HG03432 (cell line): ENCODE data around the gene CEP128.

Experiments used
- ATAC-seq: cut with Tn5 transposase; IDR thresholded peaks from one replicate; pipeline ENCODE4 v1.9.1; 2021; ENCODE audit warnings: mild to moderate bottlenecking, moderate library complexity; ENCODE audit not compliant: unreplicated experiment

The CEP128 gene

DNA sequence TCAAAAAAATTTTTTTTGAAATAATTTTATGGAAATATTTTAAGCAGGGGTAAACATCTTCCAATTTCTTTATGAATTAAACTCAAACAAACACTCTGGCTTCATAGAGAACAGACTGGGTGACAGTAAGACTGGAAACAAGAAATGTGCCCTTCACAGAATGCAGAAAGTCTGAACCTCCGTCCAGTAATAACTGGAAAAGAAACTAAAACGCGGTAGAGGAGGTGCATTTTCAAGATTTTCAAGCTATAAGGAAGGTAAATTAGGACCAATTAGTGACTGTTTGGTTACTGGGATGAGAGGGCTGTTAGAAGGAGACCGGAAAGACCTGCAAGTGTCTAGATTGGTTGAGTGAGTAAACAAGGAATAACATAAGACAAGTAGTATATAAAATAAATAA, 245.7 kb downstream of the CEP128 start:
- no peak for ATAC-seq

DNA sequence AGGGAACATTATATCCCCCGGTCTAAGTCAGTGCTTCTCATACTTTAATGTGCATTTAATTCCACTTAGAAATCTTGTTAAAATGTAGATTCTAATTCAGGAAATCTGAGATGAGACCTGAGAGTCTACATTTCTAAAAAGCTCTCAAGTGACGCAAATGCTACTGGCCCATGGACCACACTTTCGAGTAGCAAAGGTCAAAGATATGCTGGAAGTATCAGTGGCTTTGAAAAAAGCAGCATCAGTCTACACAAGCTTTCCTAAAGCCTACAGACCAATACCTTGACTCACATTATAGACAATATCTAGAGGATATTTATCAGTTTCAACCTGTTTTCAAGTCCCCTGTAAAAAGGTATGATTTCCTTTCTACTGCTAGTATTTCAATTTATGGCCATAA, 248.6 kb downstream of the CEP128 start:
- no peak for ATAC-seq

DNA sequence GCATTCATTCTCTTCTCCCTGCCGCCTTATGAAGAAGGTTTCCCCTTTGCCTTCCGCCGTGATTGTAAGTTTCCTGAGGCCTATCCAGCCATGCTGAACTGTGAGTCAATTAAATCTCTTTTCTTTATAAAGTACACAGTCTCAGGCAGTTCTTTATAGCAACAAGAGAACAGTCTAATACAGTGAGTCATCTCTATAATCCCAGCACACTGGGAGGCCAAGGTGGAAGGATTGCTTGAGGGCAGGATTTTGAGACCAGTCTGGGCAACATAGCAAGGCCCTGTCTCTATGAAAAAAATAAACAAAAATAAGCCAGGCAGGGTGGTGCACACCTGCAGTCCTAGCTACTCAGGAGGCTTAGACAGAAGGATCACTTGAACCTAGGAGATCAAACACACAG, 259.9 kb downstream of the CEP128 start:
- no peak for ATAC-seq

- no peak for ATAC-seq
These were observed 262.3 kb downstream of the CEP128 start for GRCh38 chr14:80679273-80679672.

DNA sequence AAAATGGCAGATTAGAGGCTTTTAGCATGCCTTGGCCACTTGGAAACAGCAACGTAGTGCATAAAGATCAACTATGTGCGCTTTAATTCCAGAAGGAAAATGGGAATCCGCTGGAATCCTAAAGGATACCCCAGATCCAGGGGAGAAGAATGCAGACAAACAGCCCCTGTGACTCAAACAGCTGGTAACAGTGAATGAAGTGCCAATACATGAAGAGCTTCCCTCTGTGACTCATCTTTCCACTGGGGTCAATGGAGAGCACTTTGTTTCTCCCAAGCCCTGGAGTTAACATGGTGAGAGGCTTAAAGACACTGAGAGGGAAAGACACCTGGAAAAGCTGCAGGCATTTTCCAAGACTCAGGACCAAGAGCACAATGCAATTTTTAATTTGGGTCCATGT, 263.1 kb downstream of the CEP128 start:
- no peak for ATAC-seq

DNA sequence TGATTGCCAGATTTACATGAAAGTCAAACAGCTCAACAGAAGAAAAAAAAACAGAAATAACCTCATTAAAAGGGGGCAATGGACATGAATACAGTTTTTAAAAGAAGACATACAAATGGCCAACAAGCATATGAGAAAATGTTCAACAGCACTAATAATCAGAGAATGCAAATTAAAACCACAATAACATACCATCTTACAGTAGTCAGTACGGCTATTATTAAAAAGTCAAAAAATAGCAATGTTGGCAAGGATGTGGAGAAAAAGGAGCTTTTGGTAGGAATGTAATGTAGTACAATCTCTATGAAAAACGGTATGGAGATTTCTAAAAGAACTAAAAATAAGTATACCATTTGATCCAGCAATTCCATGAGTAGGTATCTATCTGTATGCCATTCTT, 272.1 kb downstream of the CEP128 start:
- ATAC-seq = no peak

DNA sequence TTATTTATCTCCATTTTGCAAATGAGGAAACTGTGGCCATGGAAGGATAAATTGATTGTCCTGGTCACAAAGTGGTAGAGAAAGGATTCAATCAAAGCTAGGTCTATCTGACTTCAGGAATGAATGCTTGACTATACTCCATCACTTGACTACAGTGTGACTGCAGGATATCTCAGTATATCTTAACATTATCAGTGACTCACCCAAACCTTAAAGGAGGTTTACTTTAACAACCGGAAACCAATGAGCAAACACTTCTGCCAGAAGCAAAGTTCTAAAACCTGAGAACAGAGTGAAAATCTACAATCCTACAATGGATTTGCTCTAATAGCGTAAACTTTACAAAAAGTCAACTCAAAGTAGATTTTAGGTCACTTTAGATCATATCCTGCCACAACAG, 277.0 kb downstream of the CEP128 start:
- no peak for ATAC-seq

DNA sequence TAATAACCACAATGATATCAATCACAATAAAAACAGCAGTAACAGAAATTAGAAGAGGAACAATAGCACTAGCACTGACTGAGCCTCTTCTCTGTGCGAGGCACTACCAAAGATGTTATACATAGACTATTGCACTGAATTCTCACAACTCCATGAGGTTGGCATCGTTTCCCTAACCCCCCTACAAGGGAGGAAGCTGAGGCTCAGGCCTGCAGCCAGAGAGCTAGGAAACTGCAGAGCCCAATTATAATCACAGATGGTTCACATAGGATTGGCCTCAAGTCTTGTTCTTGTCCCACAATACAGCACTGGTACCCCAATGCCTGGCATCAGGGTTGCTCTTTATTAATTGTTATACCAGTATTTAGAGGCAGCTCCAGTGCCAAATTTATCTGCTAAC, 278.0 kb downstream of the CEP128 start:
- ATAC-seq = no peak

DNA sequence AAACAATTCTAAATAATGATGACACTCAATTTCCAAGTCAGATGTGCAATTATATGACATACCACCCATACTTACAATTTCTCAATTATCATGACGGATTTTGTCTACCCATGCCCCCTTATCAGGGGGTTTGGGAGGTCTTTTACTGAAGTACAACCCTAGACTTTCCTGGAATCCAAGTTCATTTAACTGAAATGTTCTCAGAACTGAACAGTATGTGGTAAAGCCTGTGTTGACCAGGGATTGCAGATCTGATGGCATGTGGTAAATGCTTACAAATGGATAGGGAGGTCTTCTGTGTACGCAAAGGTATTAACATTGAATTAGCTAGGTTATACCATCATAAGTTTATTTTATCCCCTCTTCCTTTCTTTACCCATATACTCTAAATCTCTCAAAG, 281.8 kb downstream of the CEP128 start:
- no peak for ATAC-seq

GRCh38 chr14:80658733-80659132, 282.8 kb downstream of the CEP128 start:
- no peak for ATAC-seq

GRCh38 chr14:80658155-80658554, 283.4 kb downstream of the CEP128 start:
- no peak for ATAC-seq

DNA sequence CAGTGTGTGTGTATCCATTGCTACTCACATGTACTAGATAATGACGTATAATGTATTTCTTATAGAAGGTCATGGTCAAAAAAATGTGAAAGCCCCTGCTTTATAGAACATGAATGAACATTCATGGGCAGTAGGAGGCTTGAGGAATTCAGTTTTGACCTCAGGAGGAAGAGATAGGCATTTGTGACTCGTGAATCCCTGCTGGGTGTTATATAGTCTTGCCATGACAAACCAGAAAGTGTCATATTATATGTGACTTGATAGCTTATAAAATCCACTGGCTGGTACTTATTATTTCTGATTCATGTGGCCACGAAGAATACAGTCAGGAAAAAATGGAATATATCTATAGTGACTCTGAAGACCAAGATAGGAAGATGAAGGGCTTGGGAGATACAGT, 287.6 kb downstream of the CEP128 start:
- no peak for ATAC-seq

DNA sequence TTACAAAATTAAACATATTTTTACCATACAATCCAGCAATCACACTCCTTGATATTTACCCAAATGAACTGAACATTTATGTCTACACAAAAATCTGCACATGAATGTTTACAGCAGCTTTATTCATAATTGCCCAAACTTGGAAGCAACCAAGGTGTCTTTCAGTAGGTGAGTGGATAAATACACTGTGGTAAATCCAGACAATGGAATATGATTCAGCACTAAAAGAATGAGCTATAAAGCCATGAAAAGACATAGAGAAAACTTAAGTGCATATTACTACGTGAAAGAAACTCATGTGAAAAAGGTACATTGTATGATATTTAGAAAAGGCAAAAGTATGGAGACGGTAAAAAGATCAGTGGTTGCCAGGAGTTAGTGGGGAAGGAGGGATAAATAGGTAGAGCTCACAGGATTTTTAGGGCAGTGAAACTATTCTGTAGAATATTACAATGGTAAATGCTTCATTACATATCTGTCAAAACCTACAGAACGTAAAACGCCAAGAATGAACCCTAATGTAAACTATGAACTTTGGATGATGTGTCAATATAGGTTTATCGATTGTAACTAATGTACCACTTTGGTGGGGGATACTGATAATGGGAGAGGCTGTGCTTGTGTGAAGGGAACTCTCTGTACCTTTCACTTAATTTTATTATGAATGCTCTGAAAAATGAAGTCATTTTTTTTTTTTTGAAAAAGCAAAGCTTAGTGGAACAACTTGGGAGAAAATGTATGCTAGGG, 295.7 kb downstream of the CEP128 start:
- no peak for ATAC-seq

DNA sequence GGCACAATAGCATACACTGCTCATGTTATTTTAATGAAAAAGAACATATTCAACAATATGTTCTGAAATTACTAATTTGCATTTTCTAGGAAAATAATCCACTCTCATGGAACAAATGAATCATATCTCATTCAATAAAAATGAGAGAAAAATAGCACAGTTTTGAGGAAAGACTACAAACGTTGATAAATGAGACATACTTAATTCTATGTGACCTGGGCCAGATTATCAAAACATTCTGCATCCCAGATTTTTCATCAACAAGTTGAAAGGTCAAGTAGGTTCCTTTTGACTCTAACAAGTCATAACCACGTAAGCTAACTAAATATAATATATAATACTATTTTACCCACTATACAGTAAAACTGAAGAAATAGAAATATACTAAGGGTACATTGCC, 296.7 kb downstream of the CEP128 start:
- no peak for ATAC-seq

GRCh38 chr14:80638620-80639515, 302.7 kb downstream of the CEP128 start:
- ATAC-seq = no peak

DNA sequence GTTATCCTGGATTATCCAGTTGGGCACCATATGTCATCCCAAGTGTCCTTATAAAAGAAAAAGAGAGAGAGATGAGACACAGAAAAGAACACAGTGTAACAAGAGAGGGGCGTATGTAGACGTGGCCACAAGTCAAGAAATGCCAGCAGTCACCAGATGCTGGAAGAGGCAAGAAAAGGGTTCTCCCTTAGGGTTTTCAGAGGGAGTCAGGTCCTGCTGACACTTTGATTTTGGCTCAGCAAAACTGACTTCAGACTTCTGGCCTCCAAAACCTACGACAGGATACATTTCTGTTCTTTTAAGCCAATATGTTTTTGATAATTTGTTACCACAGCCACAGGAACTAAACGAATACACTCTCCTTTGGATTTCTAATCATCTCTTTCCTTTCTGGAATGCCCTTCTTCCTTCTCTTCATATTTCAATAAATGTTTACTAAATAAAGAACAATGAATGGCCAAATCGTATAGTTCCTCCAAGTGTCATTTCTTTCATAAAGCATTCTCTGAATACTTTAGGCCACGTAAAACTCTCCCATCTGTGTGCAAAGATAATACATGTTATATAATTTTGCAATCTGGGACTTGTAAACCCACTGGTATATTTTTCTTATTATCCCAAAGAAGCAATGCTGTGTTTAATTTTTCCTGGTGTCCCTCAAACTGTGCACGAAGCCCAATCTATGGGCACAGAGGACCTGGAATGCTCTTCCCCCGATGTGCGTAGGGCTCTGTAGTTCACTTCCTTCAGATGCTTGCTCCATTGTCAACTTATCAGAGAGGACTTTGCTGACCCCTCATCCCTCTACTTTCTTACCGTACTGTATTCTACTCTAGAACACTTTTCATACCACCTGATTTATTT, 303.6 kb downstream of the CEP128 start:
- no peak for ATAC-seq

- no peak for ATAC-seq
These were observed 305.5 kb downstream of the CEP128 start for GRCh38 chr14:80636071-80636470.

- ATAC-seq = no peak
These were observed 307.3 kb downstream of the CEP128 start for GRCh38 chr14:80634106-80634758.

DNA sequence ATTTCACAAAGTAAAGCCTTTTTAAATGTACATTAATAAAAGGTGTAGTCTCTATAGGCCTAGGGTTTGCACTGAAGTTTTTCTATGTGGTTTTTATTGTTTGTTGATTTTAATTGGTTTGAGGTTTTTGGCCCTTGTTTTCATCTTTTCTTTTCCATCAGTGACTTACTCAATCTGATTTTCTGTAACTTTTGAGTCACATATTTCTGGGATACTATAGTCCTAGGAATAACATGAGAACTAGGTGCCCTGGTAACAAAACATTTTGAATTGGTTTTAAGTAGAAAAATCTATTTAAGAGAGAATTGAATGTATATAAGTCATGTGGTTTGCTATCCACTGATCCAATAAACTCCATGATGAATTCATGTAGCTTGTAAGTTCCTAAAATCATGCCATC, 311.9 kb downstream of the CEP128 start:
- no peak for ATAC-seq

DNA sequence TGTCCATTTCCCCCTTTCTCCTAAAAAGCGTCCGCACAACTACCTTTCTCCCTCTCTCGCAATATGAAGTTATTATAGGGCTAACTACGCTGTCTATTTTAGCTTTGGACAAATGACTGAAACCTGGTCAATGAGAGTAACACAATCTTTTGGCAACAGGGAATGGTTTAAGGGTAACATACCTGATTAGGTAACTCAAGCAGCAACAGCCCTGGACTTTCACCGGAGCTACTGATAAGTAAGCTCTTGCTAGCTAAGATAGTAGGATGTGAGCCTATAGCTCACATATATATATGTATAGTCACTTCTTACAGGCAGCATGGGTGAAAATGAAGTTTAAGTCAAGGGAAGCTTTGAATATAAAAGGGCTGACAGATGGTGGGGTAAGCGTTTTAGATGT, 313.0 kb downstream of the CEP128 start:
- ATAC-seq = no peak

GRCh38 chr14:80627745-80628144, 313.8 kb downstream of the CEP128 start:
- ATAC-seq = no peak
